AG04450 (cell line): Measurements from ENCODE around the gene ZFYVE19. TPM values are rescaled to one million over a fixed set of nuclear protein-coding genes. Genes with fewer than 3 reads are reported as not detected.

Experiments
- CTCF ChIA-PET: fragments of 300-600, 350-600 bp; formaldehyde crosslinking; extraction: SDS; loops from one replicate; lab custom pipeline; 2022; ENCODE audit warnings: antibody characterized with exemption, inconsistent platforms; lab: Charles Lee
- POLR2A ChIA-PET: fragments of 350-600 bp; formaldehyde crosslinking; extraction: SDS; loops from one replicate; lab custom pipeline; 2021; ENCODE audit warnings: antibody characterized with exemption, inconsistent platforms; lab: Yijun Ruan, JAX
- DNase-seq: peaks from one replicate; pipeline ENCODE4 v3.0.0-alpha.2; 2011; ENCODE audit warnings: low read depth, low spot score
- H3K27ac ChIP-seq: one replicate; pipeline ENCODE4 v1.5.1; 2012; ENCODE audit warnings: low read depth, low read length, control low read depth
- H3K27me3 ChIP-seq: one replicate; pipeline ENCODE4 v1.6.0; 2012; ENCODE audit warnings: low read length; ENCODE audit not compliant: control insufficient read depth, insufficient read depth
- H3K4me3 ChIP-seq: 2 replicates; pipeline ENCODE4 v1.5.1; 2011; ENCODE audit warnings: mild to moderate bottlenecking, low read depth, low read length, control low read depth
- H3K9me3 ChIP-seq: 2 replicates; pipeline ENCODE4 v1.5.1; 2012; ENCODE audit warnings: low read length; ENCODE audit not compliant: control insufficient read depth, insufficient read depth
- CTCF ChIP-seq: IDR thresholded peaks from 2 replicates; pipeline ENCODE4 v1.5.1; 2011; ENCODE audit warnings: low read depth, low read length, control low read depth, inconsistent platforms
- polyA plus RNA-seq: library from polyadenylated mRNA; depleted of rRNA; stranded (reverse); fragments of >200 nt; gene quantifications from 2 replicates; pipeline ENCODE4 v1.2.3, GENCODE V29; 2011

ZFYVE19 gene
- polyA plus RNA-seq, 1 experiment, result 15.6 TPM

- H3K27me3 ChIP-seq, result no peaks in the 10 kb centered on the region
- TF ChIP-seq CTCF, result no peak
- ChIA-PET POLR2A (interaction anchor here (1.5 kb wide), 1 partner anchor 8 kb away, joined by 4 read pairs; the partner anchor contains the start of genes DNAJC17 and ZFYVE19), CTCF (no interaction called here)
- no peak overlapping the region for H3K27ac ChIP-seq
- no peaks in the 10 kb centered on the region for H3K9me3 ChIP-seq
- H3K4me3 ChIP-seq, result no peak overlapping the region
- no peak for DNase-seq
Observed at GRCh38 chr15:40815042-40815698, 8.3 kb downstream of the ZFYVE19 start.

GRCh38 chr15:40819048-40819447 is 12.2 kb downstream of the ZFYVE19 start:
- TF ChIP-seq CTCF, result no peak
- POLR2A ChIA-PET, result interaction anchor here (0.7 kb wide), 1 partner anchor 54 kb away, joined by 4 read pairs; no protein-coding TSS in a partner anchor
- Histone ChIP-seq H3K27me3 (no peaks in the 10 kb centered on the region), H3K4me3 (no peak overlapping the region), H3K27ac (no peak overlapping the region), H3K9me3 (no peaks in the 10 kb centered on the region)
- no peak for DNase-seq
- CTCF ChIA-PET, result interaction anchor here (1.1 to 1.2 kb wide), 2 partner anchors 38 to 298 kb away, joined by 3 to 4 read pairs; no protein-coding TSS in a partner anchor

- Histone ChIP-seq H3K9me3 (no peaks in the 10 kb centered on the region), H3K4me3 (no peak overlapping the region), H3K27ac (no peak overlapping the region), H3K27me3 (no peaks in the 10 kb centered on the region)
- no peak for DNase-seq
- POLR2A ChIA-PET, result no interaction called here
- no peak for TF ChIP-seq CTCF
- CTCF ChIA-PET, result no interaction called here
Observed at GRCh38 chr15:40821195-40821594, 14.3 kb downstream of the ZFYVE19 start.

GRCh38 chr15:40823572-40824343 is 16.9 kb downstream of the ZFYVE19 start:
- TF ChIP-seq CTCF, result no peak
- POLR2A ChIA-PET, result interaction anchor here (0.6 to 0.7 kb wide), 2 partner anchors 71 to 130 kb away, joined by 4 to 7 read pairs; no protein-coding TSS in a partner anchor
- no peak overlapping the region for H3K27ac ChIP-seq
- CTCF ChIA-PET, result interaction anchor here (0.8 kb wide), 1 partner anchor 35 kb away, joined by 7 read pairs; no protein-coding TSS in a partner anchor
- no peaks in the 10 kb centered on the region for H3K9me3 ChIP-seq
- peaks cover 8% of the 10 kb centered on the region for H3K27me3 ChIP-seq
- DNase-seq, result no peak
- no peak overlapping the region for H3K4me3 ChIP-seq
